ENCODE data around the gene PROM2.
"Not testable (repeated sequence)": the region's sequence is repeated elsewhere in the genome, so short reads cannot be mapped to it uniquely, and the experiment has no call there.

PROM2 gene

DNA sequence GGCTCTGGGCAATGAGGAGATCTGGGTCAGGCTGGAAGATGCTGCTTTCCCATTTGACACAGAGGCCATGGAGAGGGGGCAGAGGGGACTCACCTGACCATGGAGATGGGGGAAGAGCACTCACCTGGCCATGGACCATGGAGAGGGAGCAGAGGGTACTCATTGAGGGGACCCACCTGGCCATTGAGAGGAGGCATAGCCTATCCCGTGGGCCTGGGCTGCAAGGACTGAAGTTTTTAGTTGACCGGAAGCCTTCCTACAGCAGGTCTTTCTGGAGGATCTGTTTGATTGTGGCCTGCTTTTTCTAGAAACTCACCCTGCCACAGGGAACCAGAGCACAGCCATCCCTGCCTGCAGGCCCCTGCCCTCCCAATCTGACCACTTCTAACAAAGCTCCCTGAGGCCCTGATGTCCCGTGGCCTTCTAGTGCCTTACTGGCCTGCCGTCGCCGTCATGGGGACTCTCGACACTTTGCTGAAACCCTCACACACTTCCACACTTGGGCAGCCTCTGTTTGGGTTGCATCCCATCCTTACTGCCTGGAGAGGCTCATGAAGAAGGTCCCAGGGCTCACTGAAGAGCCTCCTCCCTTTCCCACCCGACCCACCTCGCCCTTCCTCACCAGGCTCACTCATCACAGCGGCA lies 5.1 kb upstream of the PROM2 start:
- DNase-seq = no peak

DNA sequence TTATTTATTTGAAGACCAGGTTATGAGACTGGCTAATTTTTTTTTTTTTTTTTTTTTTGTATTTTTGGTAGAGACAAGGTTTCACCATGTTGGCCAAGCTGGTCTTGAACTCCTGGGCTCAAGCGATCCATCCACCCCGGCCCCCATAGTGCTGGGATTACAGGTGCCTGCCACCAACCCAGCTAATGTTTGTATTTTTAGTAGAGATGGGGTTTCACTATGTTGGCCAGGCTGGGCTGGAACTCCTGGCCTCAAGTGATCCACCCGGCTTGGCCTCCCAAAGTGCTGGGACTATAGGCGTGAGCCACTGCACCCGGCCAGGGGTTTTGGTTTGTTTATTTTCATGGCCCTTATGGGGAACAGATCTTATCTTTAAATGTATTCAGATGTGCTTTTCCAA lies 4.5 kb upstream of the PROM2 start:
- not testable (repeated sequence) for DNase-seq

- no peak for DNase-seq
Observed at GRCh38 chr2:95270541-95271081, 3.6 kb upstream of the PROM2 start.

- DNase-seq = no peak
Observed at GRCh38 chr2:95271381-95271971, 2.8 kb upstream of the PROM2 start.

DNA sequence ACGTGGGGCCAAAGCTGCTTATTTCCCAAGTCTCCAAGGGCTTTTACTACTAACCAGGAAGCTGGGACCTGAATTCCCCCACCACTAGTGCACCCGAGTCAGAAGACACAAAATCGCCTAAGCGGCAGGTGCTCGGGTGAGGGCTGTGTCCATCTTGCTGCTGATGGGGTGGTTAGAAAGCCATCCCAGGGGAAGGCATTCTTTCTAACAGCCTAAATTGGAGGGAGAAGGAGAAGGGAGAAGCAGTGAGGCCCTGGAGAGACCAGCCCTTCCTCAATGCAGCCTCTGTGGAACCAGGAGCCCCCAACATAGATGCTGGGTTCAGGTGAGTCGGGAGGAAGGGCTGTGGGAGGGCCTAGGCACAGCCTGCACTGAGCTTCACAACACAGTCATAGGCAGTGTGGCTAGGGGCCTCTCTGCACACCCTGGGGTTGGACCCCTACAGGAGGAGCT lies 1.9 kb upstream of the PROM2 start:
- DNase-seq = no peak

- DNase-seq = no peak
Observed at GRCh38 chr2:95272781-95273180, 1.5 kb upstream of the PROM2 start.

DNA sequence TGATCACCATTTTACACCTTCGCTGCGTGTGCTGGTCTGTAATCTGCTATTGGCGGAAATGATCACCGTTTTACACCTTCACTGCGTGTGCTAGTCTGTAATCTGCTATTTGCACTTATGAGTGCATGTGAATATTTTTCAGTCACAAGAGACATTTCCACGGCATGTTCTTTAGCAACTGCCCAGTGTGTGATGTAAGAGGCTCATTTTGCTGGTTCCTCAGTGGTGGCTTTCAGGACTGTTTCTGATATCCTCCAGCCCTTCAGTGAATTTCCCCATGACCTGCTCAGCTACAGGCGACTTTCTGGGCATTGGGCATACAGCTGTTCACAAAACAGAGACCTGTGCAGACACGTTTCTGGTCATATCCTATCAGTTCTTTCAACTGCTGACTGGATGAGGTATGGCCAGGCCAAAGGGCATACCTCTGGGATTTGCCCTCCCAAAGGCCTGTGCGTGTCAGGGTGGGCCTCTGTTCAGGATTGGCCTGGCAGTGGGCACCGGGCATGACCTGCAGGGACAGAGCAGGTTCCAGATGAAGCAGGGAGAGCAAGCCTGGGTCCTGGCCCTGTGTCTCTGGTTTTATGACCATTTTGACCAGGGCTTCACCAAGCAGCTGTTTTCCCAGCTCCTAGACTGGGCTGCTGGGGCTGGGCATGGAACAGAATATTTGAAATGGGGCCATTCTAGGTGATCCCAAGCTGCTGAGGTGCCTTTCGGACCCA lies 521 bp upstream of the PROM2 start:
- no peak for DNase-seq

DNA sequence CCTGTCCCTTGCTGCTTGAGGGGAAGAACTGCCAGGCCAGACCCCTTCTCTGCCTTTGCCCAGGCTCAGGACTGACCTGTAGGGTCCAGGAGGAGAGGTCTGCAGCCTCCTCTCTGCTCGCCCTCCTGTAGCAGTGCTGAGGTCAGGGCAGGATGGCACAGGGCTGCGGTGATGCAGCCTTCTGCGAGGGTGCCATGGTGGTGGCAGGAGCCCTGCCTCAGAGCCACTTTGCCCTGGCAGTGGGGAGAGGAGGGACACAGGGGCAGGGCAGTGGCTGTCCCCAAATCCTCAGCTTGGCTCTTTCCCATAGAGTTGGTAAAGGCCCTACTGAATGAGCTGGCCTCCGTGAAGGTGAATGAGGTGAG lies 884 bp downstream of the PROM2 start:
- DNase-seq = no peak

- DNase-seq = no peak
Observed at GRCh38 chr2:95275601-95276243, 1.5 kb downstream of the PROM2 start.

- no peak for DNase-seq
Observed at GRCh38 chr2:95276244-95276887, 2.1 kb downstream of the PROM2 start.

DNA sequence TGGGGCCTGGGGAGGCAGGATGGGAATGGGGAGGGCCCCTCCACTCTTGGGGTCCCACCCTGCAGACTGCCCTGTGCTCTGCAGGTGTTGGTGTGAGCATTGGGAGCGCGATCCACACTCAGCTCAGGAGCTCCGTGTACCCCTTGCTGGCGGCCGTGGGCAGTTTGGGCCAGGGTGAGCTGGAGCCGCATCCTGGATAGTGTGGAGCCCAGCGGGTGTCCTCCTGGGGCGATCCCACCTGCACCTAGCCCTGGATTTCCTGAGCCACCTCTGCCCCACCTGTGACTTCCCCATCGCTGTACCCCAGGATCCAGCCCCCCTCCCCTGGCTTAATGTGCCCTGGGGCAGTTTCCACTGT lies 2.6 kb downstream of the PROM2 start:
- DNase-seq = no peak

DNA sequence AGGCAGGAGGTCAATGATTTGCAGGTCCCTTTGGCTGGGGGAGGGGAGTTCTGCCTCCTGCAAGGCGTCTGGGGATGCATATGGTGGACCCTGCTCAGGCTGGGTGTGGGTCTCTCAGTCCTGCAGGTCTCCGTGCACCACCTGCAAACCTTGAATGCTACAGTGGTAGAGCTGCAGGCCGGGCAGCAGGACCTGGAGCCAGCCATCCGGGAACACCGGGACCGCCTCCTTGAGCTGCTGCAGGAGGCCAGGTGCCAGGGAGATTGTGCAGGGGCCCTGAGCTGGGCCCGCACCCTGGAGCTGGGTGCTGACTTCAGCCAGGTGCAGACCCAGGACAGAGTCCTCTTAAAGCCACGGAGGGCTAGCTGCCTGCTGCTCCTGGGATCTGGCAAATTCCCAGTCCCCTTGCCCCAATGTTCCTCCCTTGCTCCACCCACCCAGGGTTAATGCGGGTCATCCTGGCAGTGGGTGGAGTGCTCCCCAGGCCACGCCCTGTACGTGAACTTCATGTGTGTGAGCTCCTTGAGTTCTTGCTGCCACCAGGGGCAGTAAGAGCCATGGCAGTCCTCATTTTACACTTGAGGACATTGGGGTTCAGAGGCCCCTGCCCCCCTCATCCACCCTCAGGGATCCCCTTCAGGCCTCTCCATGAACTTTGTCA lies 3.1 kb downstream of the PROM2 start:
- DNase-seq = no peak

- no peak for DNase-seq
Observed at GRCh38 chr2:95278051-95278471, 3.8 kb downstream of the PROM2 start.

DNA sequence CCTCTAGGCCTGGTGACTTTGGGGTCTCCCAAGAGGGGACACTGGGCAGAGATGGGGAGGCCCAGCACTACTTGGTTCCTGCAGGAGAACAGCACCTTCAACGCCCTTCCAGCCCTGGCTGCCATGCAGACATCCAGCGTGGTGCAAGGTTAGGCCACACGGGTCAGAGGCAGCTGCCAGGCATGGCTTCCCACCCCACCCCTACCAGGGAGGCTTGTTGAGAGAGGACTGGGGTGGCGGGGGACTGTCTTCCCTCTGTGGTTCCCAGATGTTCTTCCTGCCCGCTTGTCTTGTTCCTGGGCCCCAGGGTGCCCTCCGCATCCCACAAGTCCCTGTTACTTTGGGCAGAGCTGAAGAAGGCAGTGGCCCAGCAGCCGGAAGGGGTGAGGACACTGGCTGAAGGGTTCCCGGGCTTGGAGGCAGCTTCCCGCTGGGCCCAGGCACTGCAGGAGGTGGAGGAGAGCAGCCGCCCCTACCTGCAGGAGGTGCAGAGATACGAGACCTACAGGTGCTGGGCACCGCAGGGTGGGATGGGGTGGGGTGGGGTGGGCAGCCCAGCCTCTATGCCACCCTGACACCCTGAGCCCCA lies 4.5 kb downstream of the PROM2 start:
- no peak for DNase-seq

GRCh38 chr2:95279435-95280035 lies 5.3 kb downstream of the PROM2 start:
- DNase-seq = no peak

DNA sequence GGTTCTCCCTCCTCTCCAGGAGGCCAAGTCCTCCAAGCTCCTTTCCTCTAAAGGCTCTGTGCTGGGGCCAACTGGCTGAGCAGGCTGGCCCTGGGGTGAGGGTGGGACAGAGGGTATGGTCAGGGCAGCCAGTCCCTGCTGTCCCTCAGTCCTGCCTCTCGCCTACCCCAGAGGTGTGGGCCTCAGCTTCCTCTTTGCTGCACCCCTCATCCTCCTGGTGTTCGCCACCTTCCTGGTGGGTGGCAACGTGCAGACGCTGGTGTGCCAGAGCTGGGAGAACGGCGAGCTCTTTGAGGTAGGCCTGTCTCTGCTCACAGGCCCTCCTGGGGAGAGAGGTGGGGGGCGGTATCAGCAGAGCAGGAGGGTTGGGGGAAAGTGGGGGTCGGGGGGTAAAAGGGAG lies 6.8 kb downstream of the PROM2 start:
- DNase-seq = no peak

- DNase-seq = no peak
Observed at GRCh38 chr2:95281786-95282185, 7.5 kb downstream of the PROM2 start.

DNA sequence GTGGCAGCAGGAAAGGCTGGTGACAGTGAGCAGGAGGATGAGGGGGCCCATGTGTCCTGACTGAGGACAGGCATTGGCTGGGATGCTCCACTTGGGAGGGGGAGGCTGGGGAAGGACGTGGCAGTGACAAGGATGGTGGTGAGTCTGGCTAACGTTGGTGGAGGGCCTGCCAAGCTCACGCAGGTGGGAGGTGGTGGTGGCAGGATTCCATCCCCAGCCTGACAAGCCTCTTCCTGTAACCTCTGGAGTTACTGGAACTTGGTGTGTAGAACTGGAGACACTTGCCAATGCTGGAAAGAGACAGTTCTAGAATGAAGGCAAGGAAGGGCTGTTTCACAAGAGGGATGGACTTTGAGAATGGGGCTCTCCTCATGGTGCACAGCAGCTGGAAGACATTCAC lies 8.2 kb downstream of the PROM2 start:
- DNase-seq = no peak

GRCh38 chr2:95283562-95283961 lies 9.3 kb downstream of the PROM2 start:
- DNase-seq = no peak

GRCh38 chr2:95284886-95285541 lies 10.8 kb downstream of the PROM2 start:
- no peak for DNase-seq

GRCh38 chr2:95285542-95285932 lies 11.3 kb downstream of the PROM2 start:
- DNase-seq = no peak
